HepG2 (cell line): ENCODE measurements around the gene RAD51D. TPM values are rescaled to one million over a fixed set of nuclear protein-coding genes. Genes with fewer than 3 reads are reported as not detected.

ENCODE experiments used
- HNF4G ChIP-seq, 2 experiments: sonication (generic) in 1 of 2; formaldehyde crosslinking in 1 of 2; IDR thresholded peaks; 2 replicates each; pipeline versions ENCODE4 v1.4.0 to v1.6.1; 2011 to 2020; ENCODE audit warnings: borderline replicate concordance in 2 of 2, low read depth in 2 of 2, mild to moderate bottlenecking in 2 of 2, low read length in 1 of 2, missing genetic modification reagents in 1 of 2, moderate library complexity in 1 of 2
- NR2F1 ChIP-seq, 2 experiments: fragments of 450-650 bp in 1 of 2; formaldehyde crosslinking in 1 of 2; IDR thresholded peaks; 2 replicates each; pipeline versions ENCODE4 v1.5.0 to v1.6.1; 2016 to 2020; ENCODE audit warnings: mild to moderate bottlenecking in 1 of 2, missing compliant biosample characterization in 1 of 2, missing genetic modification reagents in 1 of 2, moderate library complexity in 1 of 2
- RNF2 ChIP-seq: fragments of 450-650 bp; conservative IDR thresholded peaks from 2 replicates; pipeline ENCODE4 v1.6.1; 2016; ENCODE audit warnings: low read depth
- SUZ12 ChIP-seq: fragments of 150-350 bp; IDR thresholded peaks from 2 replicates; pipeline ENCODE4 v1.6.1; 2014; ENCODE audit warnings: low read depth, low read length
- TAF1 ChIP-seq: sonication (generic); formaldehyde crosslinking; IDR thresholded peaks from 2 replicates; pipeline ENCODE4 v1.4.0; 2020; ENCODE audit warnings: missing genetic modification reagents
- ZBTB3 ChIP-seq: sonication (generic); formaldehyde crosslinking; IDR thresholded peaks from 2 replicates; pipeline ENCODE4 v1.4.0; 2020; ENCODE audit warnings: low read depth, mild to moderate bottlenecking, moderate library complexity, missing genetic modification reagents, borderline replicate concordance
- ZMYM4 ChIP-seq: sonication (generic); formaldehyde crosslinking; IDR thresholded peaks from 2 replicates; pipeline ENCODE4 v1.8.1; 2023; ENCODE audit warnings: mild to moderate bottlenecking, missing genetic modification reagents
- ZNF354B ChIP-seq: sonication (generic); formaldehyde crosslinking; IDR thresholded peaks from 2 replicates; pipeline ENCODE4 v1.8.0; 2022; ENCODE audit warnings: mild to moderate bottlenecking, missing genetic modification reagents
- ZNF441 ChIP-seq: sonication (generic); formaldehyde crosslinking; IDR thresholded peaks from 2 replicates; pipeline ENCODE4 v1.7.0; 2021; ENCODE audit warnings: missing genetic modification reagents, borderline replicate concordance
- ZNF556 ChIP-seq: sonication (generic); formaldehyde crosslinking; IDR thresholded peaks from 2 replicates; pipeline ENCODE4 v1.4.0; 2020; ENCODE audit warnings: mild to moderate bottlenecking, missing genetic modification reagents, borderline replicate concordance
- ZNF652 ChIP-seq: IDR thresholded peaks from 2 replicates; pipeline ENCODE4 v1.6.1; 2016; ENCODE audit warnings: low read depth, borderline replicate concordance
- polyA plus RNA-seq, 8 experiments: library from polyadenylated mRNA; depleted of rRNA in 3 of 8; stranded (reverse) in 7 of 8; unstranded in 1 of 8; fragments of >200 nt; fragmentation: Illumina TruSeq in 4 of 8; extraction: Trizol in 4 of 8; gene quantifications; 2 replicates each; pipeline versions ENCODE4 v1.2.1 to v1.2.3, GENCODE V29; 2011 to 2016; ENCODE audit warnings: low read depth in 4 of 8, missing spikeins in 1 of 8, mixed read lengths in 1 of 8; ENCODE audit not compliant: insufficient read depth in 1 of 8
- total RNA-seq, 5 experiments: library from RNA; depleted of rRNA; stranded (reverse); fragments of >200 nt; fragmentation: Illumina TruSeq; extraction: Trizol; gene quantifications; 2 replicates each; pipeline ENCODE4 v1.2.3, GENCODE V29; 2016; ENCODE audit warnings: low read depth in 1 of 5
- TF ChIP-seq, protein P1 (sequence below): IDR thresholded peaks from 2 replicates; pipeline ENCODE4 v1.6.1; 2016; ENCODE audit warnings: missing biosample characterization, missing genetic modification reagents, low read depth
- TF ChIP-seq, protein P2 (sequence below): sonication (generic); formaldehyde crosslinking; IDR thresholded peaks from 2 replicates; pipeline ENCODE4 v1.9.0; 2021; ENCODE audit warnings: missing genetic modification reagents, mild to moderate bottlenecking, borderline replicate concordance
- TF ChIP-seq, protein P3 (sequence below), 2 experiments: sonication (generic) in 1 of 2; formaldehyde crosslinking in 1 of 2; IDR thresholded peaks; 2 replicates each; pipeline versions ENCODE4 v1.5.1 to v1.6.1; 2011 to 2020; ENCODE audit warnings: borderline replicate concordance in 1 of 2, low read depth in 1 of 2, low read length in 1 of 2, mild to moderate bottlenecking in 1 of 2, missing genetic modification reagents in 1 of 2, moderate library complexity in 1 of 2
- TF ChIP-seq, protein P4 (sequence below): fragments of 450-650 bp; IDR thresholded peaks from 2 replicates; pipeline ENCODE4 v1.6.1; 2017
- TF ChIP-seq, protein P5 (sequence below): fragments of 450-650 bp; IDR thresholded peaks from 2 replicates; pipeline ENCODE4 v1.6.1; 2016
- TF ChIP-seq, protein P6 (sequence below): sonication (generic); formaldehyde crosslinking; IDR thresholded peaks from 2 replicates; pipeline ENCODE4 v1.5.0; 2020; ENCODE audit warnings: missing genetic modification reagents, mild to moderate bottlenecking, borderline replicate concordance

Gene RAD51D
- total and polyA plus RNA-seq, 2 of the 13 experiments (the other 11 are each of a cell fraction or from before 2014, with no cell fraction given), result 6.7 to 13.1 TPM

DNA sequence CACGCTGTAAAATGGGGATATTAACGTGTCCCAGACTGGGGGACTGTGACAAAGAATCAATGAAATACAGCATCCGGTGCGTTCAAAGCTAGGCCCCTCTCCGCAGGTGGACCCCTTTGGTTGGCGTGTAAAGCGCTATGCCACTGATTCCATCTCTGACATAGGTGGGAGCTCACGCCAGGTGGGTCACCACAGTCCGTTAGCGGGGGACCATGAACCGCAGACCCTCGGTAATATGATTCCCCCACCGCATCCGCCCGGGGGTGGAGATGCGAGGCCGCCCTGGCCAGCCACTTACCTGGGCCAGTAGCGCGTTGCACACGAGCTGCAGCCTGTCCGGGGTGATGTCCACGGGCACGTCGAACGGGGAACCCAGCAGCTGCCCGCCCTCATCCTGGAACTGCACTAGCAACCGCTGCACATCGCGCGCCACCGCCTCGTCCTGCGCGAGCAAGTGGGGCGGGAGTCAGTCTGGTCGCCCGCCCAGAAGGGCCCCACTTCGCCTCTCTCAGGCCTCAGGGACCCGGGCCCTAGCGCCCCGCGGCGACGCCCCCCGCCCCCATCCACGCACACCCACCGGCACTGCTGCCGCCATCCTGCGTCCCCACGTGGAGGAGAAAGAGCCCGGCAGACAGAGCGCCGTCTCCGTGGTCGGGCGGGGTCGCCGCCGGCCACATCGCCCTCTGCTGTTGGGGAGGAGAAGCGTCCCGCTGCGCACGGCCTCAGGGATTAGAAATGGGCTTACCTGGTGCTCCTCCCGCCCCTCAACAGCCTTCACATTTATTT lies 22.2 kb upstream of the RAD51D start, which contains the start of gene NLE1 (continued):
- TF ChIP-seq, protein P1, sequence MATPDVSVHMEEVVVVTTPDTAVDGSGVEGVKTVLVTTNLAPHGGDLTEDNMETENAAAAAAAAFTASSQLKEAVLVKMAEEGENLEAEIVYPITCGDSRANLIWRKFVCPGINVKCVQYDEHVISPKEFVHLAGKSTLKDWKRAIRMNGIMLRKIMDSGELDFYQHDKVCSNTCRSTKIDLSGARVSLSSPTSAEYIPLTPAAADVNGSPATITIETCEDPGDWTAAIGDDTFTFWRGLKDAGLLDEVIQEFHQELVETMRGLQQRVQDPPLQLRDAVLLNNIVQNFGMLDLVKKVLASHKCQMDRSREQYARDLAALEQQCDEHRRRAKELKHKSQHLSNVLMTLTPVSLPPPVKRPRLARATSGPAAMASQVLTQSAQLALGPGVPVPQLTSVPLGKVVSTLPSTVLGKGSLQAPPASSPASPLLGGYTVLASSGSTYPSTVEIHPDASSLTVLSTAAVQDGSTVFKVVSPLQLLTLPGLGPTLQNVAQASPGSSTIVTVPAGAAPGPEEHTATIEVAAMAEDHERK (CRISPR knock-in tag), result peak; percentile 62
- 0 out of 2 replicates have a peak, but pooled peaks have one; percentile 48 for TF ChIP-seq ZNF441 (CRISPR knock-in tag)
- TF ChIP-seq, protein P2, sequence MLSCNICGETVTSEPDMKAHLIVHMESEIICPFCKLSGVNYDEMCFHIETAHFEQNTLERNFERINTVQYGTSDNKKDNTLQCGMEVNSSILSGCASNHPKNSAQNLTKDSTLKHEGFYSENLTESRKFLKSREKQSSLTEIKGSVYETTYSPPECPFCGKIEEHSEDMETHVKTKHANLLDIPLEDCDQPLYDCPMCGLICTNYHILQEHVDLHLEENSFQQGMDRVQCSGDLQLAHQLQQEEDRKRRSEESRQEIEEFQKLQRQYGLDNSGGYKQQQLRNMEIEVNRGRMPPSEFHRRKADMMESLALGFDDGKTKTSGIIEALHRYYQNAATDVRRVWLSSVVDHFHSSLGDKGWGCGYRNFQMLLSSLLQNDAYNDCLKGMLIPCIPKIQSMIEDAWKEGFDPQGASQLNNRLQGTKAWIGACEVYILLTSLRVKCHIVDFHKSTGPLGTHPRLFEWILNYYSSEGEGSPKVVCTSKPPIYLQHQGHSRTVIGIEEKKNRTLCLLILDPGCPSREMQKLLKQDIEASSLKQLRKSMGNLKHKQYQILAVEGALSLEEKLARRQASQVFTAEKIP (CRISPR knock-in tag), result no peak
- TF ChIP-seq RNF2, result 0 out of 2 replicates have a peak, but pooled peaks have one; percentile 44
- TF ChIP-seq, protein P3, sequence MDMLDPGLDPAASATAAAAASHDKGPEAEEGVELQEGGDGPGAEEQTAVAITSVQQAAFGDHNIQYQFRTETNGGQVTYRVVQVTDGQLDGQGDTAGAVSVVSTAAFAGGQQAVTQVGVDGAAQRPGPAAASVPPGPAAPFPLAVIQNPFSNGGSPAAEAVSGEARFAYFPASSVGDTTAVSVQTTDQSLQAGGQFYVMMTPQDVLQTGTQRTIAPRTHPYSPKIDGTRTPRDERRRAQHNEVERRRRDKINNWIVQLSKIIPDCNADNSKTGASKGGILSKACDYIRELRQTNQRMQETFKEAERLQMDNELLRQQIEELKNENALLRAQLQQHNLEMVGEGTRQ (IDR thresholded peaks at IDR 0.05; ENCODE audit: low read depth, low read length), result no peak
- TF ChIP-seq, protein P3 (CRISPR knock-in tag; IDR thresholded peaks at IDR 0.05; ENCODE audit: borderline replicate concordance), result peak; percentile 65
- peak; percentile 97 for TF ChIP-seq ZMYM4 (CRISPR knock-in tag)
- no peak for TF ChIP-seq ZBTB3 (CRISPR knock-in tag)
- no peak for TF ChIP-seq ZNF354B (CRISPR knock-in tag)
- TF ChIP-seq, protein P4, sequence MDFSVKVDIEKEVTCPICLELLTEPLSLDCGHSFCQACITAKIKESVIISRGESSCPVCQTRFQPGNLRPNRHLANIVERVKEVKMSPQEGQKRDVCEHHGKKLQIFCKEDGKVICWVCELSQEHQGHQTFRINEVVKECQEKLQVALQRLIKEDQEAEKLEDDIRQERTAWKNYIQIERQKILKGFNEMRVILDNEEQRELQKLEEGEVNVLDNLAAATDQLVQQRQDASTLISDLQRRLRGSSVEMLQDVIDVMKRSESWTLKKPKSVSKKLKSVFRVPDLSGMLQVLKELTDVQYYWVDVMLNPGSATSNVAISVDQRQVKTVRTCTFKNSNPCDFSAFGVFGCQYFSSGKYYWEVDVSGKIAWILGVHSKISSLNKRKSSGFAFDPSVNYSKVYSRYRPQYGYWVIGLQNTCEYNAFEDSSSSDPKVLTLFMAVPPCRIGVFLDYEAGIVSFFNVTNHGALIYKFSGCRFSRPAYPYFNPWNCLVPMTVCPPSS, result no peak
- TF ChIP-seq HNF4G (IDR thresholded peaks at IDR 0.05; ENCODE audit: borderline replicate concordance, low read depth, low read length), result no peak
- TF ChIP-seq HNF4G (CRISPR knock-in tag; IDR thresholded peaks at IDR 0.05; ENCODE audit: borderline replicate concordance, low read depth), result no peak; the same call in 1 of the 2 replicates
- TF ChIP-seq NR2F1 (CRISPR knock-in tag; IDR thresholded peaks at IDR 0.05), result no peak
- peak; percentile 96 for TF ChIP-seq ZNF556
- TF ChIP-seq SUZ12, result no peak
- TF ChIP-seq, protein P5, sequence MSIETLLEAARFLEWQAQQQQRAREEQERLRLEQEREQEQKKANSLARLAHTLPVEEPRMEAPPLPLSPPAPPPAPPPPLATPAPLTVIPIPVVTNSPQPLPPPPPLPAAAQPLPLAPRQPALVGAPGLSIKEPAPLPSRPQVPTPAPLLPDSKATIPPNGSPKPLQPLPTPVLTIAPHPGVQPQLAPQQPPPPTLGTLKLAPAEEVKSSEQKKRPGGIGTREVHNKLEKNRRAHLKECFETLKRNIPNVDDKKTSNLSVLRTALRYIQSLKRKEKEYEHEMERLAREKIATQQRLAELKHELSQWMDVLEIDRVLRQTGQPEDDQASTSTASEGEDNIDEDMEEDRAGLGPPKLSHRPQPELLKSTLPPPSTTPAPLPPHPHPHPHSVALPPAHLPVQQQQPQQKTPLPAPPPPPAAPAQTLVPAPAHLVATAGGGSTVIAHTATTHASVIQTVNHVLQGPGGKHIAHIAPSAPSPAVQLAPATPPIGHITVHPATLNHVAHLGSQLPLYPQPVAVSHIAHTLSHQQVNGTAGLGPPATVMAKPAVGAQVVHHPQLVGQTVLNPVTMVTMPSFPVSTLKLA, result peak; percentile 77
- TF ChIP-seq ZNF652 (CRISPR knock-in tag), result no peak
- TF ChIP-seq, protein P6, sequence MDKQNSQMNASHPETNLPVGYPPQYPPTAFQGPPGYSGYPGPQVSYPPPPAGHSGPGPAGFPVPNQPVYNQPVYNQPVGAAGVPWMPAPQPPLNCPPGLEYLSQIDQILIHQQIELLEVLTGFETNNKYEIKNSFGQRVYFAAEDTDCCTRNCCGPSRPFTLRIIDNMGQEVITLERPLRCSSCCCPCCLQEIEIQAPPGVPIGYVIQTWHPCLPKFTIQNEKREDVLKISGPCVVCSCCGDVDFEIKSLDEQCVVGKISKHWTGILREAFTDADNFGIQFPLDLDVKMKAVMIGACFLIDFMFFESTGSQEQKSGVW (CRISPR knock-in tag), result no peak
- peak; percentile 94 for TF ChIP-seq TAF1 (CRISPR knock-in tag)
